Measurements from ENCODE around the gene CLDN20. TPM values are rescaled to one million over a fixed set of nuclear protein-coding genes. Genes with fewer than 3 reads are reported as not detected.
A peak's percentile ranks its signal among the peaks of the same experiment; 100 is the strongest.
"Not testable (repeated sequence)": the region's sequence is repeated elsewhere in the genome, so short reads cannot be mapped to it uniquely, and the experiment has no call there.

The CLDN20 gene, protein sequence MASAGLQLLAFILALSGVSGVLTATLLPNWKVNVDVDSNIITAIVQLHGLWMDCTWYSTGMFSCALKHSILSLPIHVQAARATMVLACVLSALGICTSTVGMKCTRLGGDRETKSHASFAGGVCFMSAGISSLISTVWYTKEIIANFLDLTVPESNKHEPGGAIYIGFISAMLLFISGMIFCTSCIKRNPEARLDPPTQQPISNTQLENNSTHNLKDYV
- total RNA-seq: not detected

DNA sequence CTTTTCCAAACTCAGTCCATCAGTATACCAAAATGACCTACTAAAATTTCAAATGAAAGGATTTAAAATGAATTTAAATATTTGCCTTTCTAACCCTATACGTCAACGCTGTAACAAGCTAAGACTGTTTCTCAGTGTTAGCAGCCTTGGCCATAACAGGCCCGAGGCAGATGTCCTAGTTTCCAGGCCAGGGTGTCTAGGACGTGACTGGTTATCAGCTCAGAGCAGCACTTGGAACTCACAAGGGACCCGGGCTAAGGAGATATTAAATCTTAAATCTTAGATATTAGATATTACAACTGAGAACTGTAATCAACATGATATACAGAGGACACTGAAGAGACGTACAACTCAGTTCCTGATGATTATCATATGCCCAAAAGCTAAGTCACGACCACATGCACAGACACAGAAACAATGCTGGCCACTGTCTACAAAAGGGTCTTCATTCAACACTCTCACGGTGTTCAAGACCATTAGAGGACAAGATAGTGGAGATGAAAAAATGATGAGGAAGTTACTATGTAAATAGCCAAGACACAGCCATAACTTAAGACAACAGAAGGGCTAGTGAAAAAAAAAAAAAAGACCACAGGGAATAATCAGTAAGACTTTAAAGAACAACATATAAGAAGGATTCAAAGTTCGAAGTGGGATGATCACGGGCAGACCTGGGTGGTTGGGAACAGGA lies at the start of gene CLDN20:
Gene CLDN20, plus strand, starts transcription at position 641 of the 691 bp plus-strand sequence. CDS start 11,707 bp downstream, outside the sequence.
- peaks cover 39% of the 10 kb centered on the region for H3K36me3 Mint-ChIP-seq (ENCODE audit: insufficient read depth)
- no peaks in the 10 kb centered on the region for H3K27me3 Mint-ChIP-seq (ENCODE audit: low read depth)
- H3K4me3 Mint-ChIP-seq: no peak within 1 kb of the TSS
- ATAC-seq: no peak
- H3K4me1 Mint-ChIP-seq (ENCODE audit: low read depth): peaks cover 14% of the 10 kb centered on the region
- H3K9me3 Mint-ChIP-seq: no peaks in the 10 kb centered on the region
- DNase-seq: no peak

DNA sequence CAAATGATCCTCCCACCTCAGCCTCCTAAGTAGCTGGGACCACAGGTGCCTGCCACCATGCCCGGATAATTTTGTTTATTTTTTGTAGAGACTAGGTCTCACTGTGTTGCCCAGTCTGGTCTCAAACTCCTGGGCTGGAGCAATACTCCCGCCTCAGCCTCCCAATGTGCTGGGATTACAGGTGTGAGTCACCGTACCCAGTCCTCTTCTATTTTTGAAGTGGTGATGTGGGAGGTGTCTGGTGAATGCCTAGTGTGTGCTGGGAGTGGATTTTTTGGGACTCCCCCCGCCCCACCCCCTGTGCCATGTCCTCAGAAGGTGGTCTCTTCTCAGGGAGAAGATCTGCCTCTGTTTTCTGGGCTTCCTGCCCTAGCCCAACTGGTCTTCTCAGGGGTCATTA lies 47.9 kb upstream of the CLDN20 start:
- no peak for ATAC-seq
- Mint-ChIP-seq H3K4me3 (no peak overlapping the region), H3K27me3 (ENCODE audit: low read depth) (peaks cover 5% of the 10 kb centered on the region), H3K4me1 (ENCODE audit: low read depth) (no peaks in the 10 kb centered on the region), H3K9me3 (no peaks in the 10 kb centered on the region), H3K36me3 (ENCODE audit: insufficient read depth) (peaks cover 1% of the 10 kb centered on the region)
- DNase-seq: no peak

DNA sequence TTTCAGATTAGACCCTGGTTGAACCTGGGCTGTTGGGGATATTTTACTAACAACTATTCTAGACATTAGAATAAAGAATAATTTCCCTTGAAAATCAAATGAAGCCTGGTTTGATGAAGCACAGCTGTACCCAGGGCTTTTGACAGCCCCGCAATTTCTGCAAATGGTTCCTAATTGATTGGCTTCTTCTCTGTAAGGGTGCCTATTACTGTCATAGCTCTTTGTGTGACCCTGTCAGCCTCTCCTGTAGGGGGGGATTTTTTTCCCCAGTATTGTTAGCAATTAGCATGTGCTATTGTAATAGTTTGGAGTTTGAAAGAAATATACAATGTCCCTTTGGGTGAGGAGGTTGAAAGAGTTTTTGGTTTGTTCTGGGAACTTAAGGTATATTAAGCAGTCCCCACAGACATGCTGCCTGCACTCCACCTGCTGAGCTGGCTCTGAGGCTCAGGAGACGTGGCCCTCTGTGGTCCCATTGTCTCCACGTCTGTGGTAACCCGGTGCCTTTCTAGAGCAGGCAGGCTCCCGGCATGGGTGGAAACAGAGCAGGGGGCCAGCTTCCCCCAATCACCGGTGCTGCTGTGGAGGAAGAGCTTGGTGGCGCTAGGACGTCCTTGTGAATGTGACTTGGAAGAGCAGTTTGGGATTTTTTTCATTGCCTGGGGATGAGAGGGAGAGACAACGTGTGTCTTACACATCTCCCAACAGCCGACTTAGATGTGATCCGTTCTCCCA lies 47.3 kb upstream of the CLDN20 start:
- Mint-ChIP-seq H3K4me3 (no peak overlapping the region), H3K27me3 (ENCODE audit: low read depth) (peaks cover 5% of the 10 kb centered on the region), H3K9me3 (no peaks in the 10 kb centered on the region), H3K4me1 (ENCODE audit: low read depth) (no peaks in the 10 kb centered on the region), H3K36me3 (ENCODE audit: insufficient read depth) (peaks cover 1% of the 10 kb centered on the region)
- ATAC-seq: no peak
- DNase-seq: no peak

DNA sequence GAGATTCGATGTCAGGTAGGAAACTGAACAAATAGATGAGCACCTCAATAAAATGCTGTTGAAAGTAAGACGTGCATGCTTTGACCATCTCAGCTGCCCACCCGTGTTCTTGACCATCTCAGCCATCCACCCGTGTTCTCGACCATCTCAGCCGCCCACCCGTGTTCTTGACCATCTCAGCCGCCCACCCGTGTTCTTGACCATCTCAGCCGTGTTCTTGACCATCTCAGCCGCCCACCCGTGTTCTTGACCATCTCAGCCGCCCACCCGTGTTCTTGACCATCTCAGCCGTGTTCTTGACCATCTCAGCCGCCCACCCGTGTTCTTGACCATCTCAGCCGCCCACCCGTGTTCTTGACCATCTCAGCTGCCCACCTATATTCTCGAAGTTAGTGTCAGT lies 45.1 kb upstream of the CLDN20 start:
- not testable (repeated sequence) for H3K27me3 Mint-ChIP-seq (ENCODE audit: low read depth); H3K36me3 Mint-ChIP-seq (ENCODE audit: insufficient read depth); ATAC-seq; H3K4me1 Mint-ChIP-seq (ENCODE audit: low read depth); H3K4me3 Mint-ChIP-seq; H3K9me3 Mint-ChIP-seq; DNase-seq

DNA sequence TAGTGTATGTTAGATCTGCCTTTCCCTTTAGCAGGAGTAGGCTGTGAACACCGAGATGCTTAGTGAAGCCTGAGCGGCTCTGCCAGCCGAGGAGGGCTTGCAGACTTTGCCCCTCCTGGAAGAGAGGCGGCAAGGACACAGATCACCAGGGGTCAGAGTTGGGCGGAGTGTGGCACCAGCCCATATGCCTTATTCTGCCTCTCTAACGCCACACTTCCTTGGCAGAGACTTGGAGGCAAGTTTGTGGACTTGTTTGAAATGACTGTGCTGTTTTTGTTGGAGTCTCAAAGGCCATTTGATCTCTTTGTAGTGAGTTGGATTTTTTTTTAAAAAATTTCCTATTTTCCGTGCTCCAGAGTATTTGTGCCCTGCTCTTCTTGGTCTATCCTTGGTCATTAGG lies 44.5 kb upstream of the CLDN20 start:
- Mint-ChIP-seq H3K4me3 (no peak overlapping the region), H3K9me3 (no peaks in the 10 kb centered on the region), H3K36me3 (ENCODE audit: insufficient read depth) (peaks cover 1% of the 10 kb centered on the region), H3K4me1 (ENCODE audit: low read depth) (peaks cover 11% of the 10 kb centered on the region), H3K27me3 (ENCODE audit: low read depth) (peaks cover 5% of the 10 kb centered on the region)
- ATAC-seq (no peak), DNase-seq (no peak)

DNA sequence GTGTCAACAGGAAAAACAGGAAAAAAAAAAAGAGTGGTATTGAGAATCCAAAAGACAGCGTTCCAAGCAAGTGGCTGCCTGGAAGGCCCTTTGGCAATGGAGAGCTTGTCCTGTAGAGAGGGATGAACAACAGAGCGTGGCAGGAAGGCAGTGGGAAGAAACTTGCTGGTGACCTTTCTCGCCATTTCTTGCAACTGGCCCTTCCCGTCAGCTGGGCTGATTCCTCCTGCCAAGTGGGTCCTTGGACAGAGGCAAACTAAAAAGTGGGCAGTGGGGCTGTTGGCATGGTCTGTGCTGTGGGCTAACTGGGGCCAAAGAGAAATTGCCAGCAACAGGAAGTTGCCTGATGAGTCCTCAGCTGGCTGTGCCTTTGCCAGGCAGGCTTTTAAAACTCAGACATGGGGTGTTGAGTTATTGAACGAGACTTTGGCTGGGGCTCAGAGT lies 43.9 kb upstream of the CLDN20 start:
- Mint-ChIP-seq H3K27me3 (ENCODE audit: low read depth) (peaks cover 5% of the 10 kb centered on the region), H3K4me1 (ENCODE audit: low read depth) (peaks cover 17% of the 10 kb centered on the region), H3K9me3 (no peaks in the 10 kb centered on the region), H3K4me3 (no peak overlapping the region), H3K36me3 (ENCODE audit: insufficient read depth) (peaks cover 1% of the 10 kb centered on the region)
- DNase-seq: no peak
- no peak for ATAC-seq

DNA sequence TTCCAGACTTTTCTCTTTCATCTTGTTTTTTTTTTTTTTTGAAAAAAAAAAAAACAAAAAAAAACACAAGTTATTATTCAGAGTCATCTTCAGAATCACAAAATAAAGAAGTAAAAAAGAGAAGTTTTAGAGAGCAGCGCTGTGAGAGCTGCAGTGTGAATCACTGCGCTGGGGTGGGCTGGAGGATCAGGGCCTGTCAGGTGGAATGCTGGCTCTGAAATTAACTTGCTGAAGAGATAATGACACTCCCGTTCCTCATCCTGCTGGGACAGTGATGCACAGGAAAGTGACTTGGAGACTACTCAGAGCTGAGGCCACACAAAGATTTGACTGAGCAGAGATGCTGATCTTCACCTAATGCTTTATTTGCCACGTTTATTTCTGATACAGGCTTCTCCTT lies 42.7 kb upstream of the CLDN20 start:
- H3K27me3 Mint-ChIP-seq (ENCODE audit: low read depth): peaks cover 5% of the 10 kb centered on the region
- no peak overlapping the region for H3K4me3 Mint-ChIP-seq
- no peak for ATAC-seq
- DNase-seq: no peak
- peaks cover 1% of the 10 kb centered on the region for H3K36me3 Mint-ChIP-seq (ENCODE audit: insufficient read depth)
- peaks cover 20% of the 10 kb centered on the region for H3K4me1 Mint-ChIP-seq (ENCODE audit: low read depth)
- no peaks in the 10 kb centered on the region for H3K9me3 Mint-ChIP-seq

DNA sequence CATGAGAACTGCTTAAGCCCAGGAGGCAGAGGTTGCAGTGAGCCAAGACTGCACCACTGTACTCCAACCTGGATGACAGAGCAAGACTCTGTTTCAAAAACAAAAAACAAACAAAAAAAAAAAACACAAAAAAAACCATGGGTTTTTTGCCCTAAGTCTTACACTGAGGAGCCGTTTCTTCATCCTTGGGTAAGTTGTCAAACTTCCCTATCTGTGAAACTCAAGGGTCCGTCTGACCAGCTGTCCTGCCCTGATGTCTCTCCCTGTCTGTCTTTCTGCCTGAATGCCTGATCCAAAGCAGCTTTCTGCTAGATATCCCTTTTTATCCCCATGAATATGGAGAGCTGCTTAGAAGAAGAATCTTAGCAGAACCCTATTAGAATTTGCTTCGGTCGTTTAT lies 41.3 kb upstream of the CLDN20 start:
- H3K36me3 Mint-ChIP-seq (ENCODE audit: insufficient read depth): peaks cover 1% of the 10 kb centered on the region
- H3K4me3 Mint-ChIP-seq: no peak overlapping the region
- DNase-seq (no peak), ATAC-seq (no peak)
- no peaks in the 10 kb centered on the region for H3K9me3 Mint-ChIP-seq
- peaks cover 5% of the 10 kb centered on the region for H3K27me3 Mint-ChIP-seq (ENCODE audit: low read depth)
- peaks cover 20% of the 10 kb centered on the region for H3K4me1 Mint-ChIP-seq (ENCODE audit: low read depth)

DNA sequence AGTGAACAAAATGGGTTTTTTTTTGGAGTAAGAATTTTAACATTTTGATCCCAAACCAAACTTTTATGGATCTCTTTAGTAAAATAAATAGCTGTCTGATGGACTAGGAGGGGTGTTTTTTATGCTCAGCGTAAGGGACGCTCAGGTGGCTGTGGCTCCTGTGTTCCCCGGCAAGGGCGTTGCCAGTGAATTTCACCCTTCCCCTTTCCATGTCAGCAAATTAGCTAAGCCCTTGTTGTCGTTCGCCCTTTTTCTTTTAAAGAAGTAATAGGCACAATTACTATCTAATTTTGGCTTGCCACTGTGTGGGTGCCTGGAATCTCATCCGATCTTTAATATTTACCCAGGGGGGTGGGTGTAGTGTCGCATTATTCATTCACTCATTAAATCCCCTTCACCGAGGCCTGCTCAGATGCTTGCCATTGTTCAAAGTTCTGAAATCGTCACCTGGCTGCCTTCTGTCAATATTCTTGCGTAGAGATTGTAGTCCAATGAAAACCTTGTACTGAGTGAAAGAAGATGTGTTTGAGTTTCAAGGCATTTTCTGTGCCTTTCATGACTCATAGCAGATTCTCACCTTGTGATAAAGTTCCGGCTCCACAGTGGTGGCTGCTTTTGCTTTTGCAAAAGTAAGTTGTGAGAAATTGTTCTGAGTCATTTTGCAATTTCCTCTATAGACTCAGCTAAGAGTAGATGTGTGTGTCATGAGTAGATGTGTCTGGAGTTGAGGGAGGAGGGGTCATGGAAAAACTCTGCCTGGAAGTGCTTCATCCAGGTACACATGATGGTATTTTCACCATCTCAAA lies 40.0 kb upstream of the CLDN20 start:
- ATAC-seq: peak; percentile 92 to 93
- Mint-ChIP-seq H3K36me3 (ENCODE audit: insufficient read depth) (peaks cover 1% of the 10 kb centered on the region), H3K9me3 (no peaks in the 10 kb centered on the region), H3K4me1 (ENCODE audit: low read depth) (peaks cover 20% of the 10 kb centered on the region), H3K4me3 (peak overlapping the region; percentile 48), H3K27me3 (ENCODE audit: low read depth) (peaks cover 5% of the 10 kb centered on the region)
- DNase-seq: peak; percentile 19

DNA sequence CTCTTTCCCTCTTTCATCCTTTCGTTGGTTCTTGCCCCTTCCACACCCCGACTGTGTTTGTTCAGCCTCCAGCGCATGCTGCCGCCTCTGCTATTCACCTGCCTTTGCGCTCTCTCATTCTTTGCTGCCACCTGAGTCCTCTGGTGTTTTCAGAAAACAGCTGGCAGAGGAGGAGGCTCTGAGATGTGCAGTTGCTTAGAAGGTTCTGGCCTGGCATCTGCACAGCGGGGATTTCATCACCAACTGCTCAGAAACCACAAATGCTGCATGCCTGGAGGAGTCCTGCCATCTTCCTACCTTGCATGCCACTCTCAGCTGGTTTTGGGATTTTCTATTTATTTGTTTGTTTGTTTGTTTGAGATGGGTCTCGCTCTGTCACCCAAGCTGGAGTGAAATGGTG lies 39.2 kb upstream of the CLDN20 start:
- Mint-ChIP-seq H3K27me3 (ENCODE audit: low read depth) (no peaks in the 10 kb centered on the region), H3K4me3 (no peak overlapping the region), H3K9me3 (no peaks in the 10 kb centered on the region), H3K36me3 (ENCODE audit: insufficient read depth) (peaks cover 1% of the 10 kb centered on the region), H3K4me1 (ENCODE audit: low read depth) (peaks cover 20% of the 10 kb centered on the region)
- ATAC-seq (peak; percentile 9 to 11), DNase-seq (no peak)

DNA sequence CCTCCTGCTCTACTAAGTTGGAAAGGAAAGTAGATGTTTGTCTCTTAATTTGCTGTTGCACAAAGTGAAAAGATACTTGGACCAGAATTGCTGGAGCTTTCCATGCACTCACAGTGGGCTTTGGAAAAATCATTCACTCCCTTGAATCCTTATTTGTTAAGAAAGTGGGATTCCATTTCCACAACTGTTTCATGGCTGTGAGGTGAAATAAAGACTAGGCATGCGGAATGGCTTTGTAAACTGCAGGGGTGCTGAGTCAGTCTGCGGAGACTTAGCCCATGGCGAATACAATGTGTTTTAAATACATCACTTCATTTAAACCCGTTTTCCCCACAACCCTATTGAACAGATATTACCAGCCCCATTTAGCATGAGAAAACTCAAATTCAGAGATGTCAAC lies 36.8 kb upstream of the CLDN20 start:
- H3K9me3 Mint-ChIP-seq: no peaks in the 10 kb centered on the region

DNA sequence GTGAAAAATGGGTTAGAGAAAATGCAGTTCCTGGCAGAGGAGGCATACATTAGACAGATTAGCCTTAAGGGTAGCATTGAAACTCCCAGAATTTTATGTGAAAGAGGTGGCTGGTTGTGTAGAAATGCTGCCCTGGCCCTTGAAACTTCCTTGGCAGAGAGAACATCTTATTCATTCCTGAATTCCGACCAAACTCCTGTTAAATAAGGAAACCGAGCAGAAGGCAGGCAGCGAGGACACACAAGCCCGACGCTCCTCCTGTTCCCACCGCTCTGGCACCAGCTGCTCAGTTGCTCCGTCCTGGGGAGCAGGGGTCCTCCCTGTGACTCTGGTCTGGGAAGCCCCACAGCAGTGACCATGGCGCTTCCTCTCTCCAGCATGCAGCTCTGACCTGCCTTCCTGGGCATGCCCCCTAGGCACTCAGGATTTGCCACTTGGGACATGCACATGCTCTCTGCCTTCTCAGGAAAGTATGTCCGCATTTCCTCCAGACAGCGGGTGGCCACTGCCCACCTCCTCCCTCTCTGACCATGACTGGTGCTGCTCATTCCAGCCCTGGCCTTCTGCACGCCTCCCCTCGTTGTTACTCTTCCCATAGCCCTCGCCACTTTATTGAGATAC lies 35.2 kb upstream of the CLDN20 start:
- H3K9me3 Mint-ChIP-seq: no peaks in the 10 kb centered on the region
- no peak overlapping the region for H3K4me3 Mint-ChIP-seq
- ATAC-seq (no peak), DNase-seq (no peak)
- H3K4me1 Mint-ChIP-seq (ENCODE audit: low read depth): peaks cover 16% of the 10 kb centered on the region
- no peaks in the 10 kb centered on the region for H3K27me3 Mint-ChIP-seq (ENCODE audit: low read depth)
- H3K36me3 Mint-ChIP-seq (ENCODE audit: insufficient read depth): no peaks in the 10 kb centered on the region

More for the DNA sequence above, 36.8 kb upstream of the CLDN20 start:
- ATAC-seq (no peak), DNase-seq (no peak)
- H3K4me3 Mint-ChIP-seq: no peak overlapping the region
- no peaks in the 10 kb centered on the region for H3K27me3 Mint-ChIP-seq (ENCODE audit: low read depth)
- no peaks in the 10 kb centered on the region for H3K36me3 Mint-ChIP-seq (ENCODE audit: insufficient read depth)
- H3K4me1 Mint-ChIP-seq (ENCODE audit: low read depth): peaks cover 20% of the 10 kb centered on the region

DNA sequence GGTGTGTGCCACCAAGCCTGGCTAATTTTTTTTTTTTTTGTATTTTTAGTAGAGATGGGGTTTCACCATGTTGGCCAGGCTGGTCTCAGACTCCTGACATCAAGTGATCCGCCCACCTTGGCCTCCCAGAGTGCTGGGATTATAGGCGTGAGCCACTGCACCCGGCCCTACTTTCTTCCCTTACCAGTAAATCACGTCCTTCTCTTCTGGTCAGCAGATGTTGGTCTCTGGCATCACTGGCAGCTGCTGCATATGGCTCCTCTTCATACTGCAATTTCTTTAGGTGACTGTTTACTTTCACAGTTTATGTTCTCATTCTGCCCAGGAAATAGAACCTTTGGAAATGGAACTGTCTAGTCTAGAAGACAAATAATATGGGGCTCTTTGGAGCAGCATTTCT lies 32.8 kb upstream of the CLDN20 start:
- not testable (repeated sequence) for H3K4me3 Mint-ChIP-seq; ATAC-seq; DNase-seq; H3K9me3 Mint-ChIP-seq; H3K4me1 Mint-ChIP-seq (ENCODE audit: low read depth); H3K27me3 Mint-ChIP-seq (ENCODE audit: low read depth); H3K36me3 Mint-ChIP-seq (ENCODE audit: insufficient read depth)

DNA sequence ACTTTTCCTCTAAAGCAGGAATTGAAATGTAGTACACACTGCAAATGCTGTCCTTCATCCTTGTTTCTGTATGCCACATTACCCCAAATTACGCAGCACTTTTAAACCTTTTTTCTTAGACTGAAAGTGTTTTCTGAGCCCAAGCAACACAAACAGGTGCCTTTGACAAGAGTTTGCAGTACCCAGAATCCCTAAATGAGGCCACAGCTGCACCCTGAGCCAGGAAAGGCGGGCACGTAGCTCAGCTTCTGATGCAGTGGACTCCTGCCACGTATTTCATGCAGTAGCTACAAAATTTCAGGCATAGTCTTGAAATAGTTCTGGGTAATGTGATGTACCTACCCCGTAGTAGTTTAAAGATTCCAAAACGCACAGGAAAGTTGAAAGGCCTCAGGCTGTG lies 31.0 kb upstream of the CLDN20 start:
- ATAC-seq: no peak
- Mint-ChIP-seq H3K27me3 (ENCODE audit: low read depth) (no peaks in the 10 kb centered on the region), H3K9me3 (peaks cover under 1% of the 10 kb centered on the region)

More for the DNA sequence above, 31.0 kb upstream of the CLDN20 start:
- no peaks in the 10 kb centered on the region for H3K36me3 Mint-ChIP-seq (ENCODE audit: insufficient read depth)
- no peak for DNase-seq
- no peak overlapping the region for H3K4me3 Mint-ChIP-seq
- no peaks in the 10 kb centered on the region for H3K4me1 Mint-ChIP-seq (ENCODE audit: low read depth)
